GM18519 (cell line): Measurements from ENCODE around the gene SRPK3.
"Not testable (repeated sequence)": the region's sequence is repeated elsewhere in the genome, so short reads cannot be mapped to it uniquely, and the experiment has no call there.

Experiments used
- ATAC-seq: cut with Tn5 transposase; IDR thresholded peaks from one replicate; pipeline ENCODE4 v1.9.1; 2021; ENCODE audit warnings: mild to moderate bottlenecking, moderate library complexity; ENCODE audit not compliant: unreplicated experiment, low FRiP score

The SRPK3 gene

DNA sequence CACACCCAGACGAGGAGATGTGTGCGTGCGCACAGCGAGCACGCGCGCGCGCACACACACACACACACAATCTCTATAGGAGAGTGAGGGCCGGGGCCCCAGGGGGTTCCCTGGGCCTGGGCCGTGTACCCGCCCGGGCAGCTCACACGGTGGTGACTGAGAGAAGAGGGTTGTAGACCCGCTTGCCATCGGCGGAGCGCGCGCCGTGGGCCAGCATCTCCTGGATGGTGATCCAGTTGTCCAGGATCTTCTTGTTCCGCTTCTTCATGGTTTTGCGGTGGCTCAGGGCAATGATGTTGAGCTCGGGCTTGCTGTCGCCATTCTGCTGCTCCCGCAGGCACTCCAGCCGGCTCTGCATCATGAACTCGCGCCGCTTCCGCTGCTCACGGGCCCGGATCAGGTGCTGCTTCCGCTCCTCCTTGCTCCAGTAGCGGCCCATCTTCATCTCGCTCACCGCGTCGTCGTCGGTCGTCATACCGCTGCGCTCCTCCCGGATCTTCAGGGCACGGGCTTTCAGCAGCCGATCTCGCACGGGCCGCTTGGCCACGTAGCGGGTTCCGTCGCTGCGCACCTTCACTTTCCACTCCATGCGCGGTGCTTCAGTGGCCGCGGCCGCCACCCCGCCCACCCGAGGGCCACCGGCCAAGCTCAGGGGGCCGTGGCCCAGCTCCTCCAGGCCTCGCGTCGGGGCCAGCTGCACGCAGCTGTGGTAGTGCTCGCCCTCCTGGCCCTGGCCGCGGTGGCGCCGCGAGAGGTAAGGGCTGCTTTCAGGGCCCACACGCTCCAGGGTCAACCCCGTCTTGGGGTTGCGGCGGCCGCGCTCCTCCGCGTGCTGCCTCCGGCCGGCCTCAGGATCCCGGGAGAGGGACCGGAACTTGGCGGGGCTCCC, 22.6 kb downstream of the SRPK3 start:
- ATAC-seq, result no peak

DNA sequence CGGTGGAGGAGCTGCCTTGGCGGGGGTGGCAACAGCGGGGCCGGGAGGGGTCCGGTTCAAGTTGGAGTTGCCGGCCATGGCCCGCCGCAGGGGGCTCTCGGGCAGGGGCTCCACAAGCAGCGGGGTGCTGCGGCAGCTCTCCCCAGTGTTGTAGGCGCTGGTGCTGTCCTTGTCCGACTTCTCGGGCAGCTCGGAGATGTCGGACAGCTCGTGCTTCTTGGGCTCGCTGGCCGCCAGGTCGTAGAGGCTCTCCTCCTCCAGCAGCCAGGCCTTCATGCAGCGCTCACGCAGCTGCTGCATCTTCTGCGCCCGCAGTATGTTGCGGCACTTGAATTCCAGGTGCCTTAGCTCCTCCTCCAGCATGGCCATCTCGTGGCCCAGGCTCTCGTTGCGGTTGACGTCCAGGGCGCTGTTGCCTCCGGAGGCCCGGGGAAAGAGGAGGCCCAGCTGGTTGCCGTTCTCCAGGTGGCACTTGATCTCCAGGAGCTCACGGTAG, 23.3 kb downstream of the SRPK3 start:
- ATAC-seq, result no peak

DNA sequence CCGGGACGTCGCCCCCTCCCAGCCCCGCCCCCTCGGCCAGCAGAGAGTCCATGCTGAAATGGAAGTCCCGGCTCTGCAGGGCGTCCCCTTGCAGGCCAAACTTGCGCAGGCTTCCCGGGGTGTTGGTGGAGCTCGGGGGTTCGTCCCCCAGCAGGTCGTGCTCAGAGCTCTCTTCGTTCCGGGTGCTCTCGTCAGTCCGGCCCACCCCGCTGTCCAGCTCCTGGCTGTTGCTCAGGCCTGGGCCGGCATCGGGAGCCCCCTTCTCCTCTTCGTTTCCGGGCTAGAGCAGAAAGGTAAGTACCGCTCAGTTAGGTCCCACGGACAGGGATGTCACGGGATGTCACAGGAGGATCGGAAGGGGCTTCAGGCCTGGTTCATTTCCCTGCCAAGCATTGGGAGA, 23.8 kb downstream of the SRPK3 start:
- no peak for ATAC-seq

DNA sequence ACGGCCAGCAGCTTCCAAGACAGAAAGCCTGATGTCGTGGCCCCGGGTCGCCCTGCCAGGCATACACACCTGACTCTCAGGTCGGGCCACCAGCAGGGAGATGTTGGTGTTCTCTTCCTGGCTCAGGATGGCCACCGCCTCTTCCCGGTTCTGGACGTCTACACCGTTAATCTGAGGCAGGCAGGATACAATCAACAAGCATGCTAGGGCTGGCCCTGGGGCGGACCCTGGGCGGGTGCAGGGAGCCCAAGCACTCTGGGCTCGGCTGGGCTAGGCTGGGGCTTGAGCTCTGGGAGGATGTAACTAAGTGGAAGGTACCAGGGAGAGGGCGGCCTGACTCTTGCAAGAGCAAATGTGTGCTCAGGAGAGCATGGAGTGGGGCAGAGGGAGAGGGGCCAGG, 24.6 kb downstream of the SRPK3 start:
- ATAC-seq, result no peak

DNA sequence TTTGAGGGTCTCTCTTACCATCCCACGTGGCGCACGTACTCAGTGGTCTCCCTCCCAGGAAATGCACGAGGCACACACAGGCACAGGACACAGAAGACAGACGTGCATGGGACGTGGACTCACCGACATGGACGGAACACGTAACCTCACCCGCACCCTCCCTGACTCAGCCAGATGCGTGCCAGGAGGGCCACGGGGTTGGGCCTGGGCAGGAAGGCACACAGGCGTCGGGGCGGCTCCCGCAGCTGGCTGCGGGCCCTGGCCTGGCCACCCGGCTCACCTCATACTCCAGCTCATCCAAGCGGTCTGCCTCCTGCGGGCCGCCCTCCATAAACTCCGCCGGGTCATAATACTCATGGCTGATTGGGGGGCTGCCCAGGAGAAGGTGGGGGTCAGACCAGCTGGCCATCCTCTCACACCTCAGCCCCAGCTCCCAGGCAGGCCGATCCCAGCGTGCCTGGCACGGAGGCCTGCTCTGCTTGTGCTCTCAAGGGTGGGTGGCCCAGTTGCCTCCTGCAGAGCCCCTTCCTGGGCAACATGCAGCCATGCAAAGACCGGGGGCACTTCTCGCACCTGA, 26.2 kb downstream of the SRPK3 start:
- ATAC-seq, result no peak

DNA sequence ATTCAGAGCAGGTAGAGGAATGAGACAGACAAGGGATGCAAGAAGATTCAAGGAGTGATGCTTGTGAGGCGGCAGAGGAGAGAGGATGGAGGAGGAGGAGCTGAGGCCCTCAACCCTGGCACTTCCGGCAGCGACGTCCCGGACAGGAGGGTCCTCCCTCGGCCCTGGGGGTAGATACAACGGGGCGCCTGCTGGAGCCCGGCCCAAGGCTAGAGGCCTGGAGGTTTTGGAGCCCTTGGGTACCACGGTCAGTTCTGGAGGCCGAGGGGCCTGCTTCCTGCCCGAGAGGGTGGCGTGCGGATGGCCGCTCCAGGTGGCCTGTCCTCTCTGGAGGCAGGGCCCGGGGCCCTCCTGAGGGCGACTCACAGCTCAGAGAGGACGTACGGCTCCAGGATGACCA, 27.1 kb downstream of the SRPK3 start:
- ATAC-seq, result no peak

DNA sequence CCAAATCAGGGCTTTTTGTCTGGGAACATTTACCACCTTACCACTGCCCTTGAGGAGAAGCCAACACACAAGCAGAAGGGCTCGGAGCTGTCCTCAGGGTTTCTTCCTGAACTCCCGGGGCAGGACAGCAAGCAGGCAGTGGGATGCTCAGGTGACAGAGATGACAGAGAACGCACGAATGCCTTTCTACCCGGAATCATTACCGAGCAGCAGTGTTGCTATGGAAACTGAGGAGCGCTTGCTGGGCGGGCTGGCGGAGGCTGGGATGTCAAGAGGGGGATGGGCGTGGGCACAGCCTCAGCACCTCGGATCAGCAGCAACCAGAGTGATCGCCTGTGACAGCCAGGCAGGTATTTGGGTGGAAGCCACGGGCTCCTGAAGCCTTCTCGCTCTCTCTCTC, 31.4 kb downstream of the SRPK3 start:
- ATAC-seq, result no peak

DNA sequence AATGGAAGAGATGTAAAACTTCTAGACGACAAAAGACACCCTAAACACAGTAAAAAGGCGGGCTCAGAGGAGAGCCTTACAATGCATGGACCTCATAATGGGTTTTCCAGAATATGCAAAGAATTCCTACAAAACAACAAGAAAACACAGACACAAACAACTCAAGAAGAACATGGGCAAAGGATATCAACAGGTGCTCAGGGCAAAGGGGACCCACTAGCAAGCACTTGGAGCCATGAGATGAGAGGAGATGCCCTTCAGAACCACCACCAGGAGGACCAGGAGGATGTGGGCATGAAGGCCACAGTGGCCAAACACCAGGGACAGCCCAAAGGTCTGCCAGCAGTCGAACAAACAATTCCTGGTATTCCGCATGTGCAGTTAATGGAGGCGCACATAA, 32.3 kb downstream of the SRPK3 start:
- ATAC-seq, result no peak

DNA sequence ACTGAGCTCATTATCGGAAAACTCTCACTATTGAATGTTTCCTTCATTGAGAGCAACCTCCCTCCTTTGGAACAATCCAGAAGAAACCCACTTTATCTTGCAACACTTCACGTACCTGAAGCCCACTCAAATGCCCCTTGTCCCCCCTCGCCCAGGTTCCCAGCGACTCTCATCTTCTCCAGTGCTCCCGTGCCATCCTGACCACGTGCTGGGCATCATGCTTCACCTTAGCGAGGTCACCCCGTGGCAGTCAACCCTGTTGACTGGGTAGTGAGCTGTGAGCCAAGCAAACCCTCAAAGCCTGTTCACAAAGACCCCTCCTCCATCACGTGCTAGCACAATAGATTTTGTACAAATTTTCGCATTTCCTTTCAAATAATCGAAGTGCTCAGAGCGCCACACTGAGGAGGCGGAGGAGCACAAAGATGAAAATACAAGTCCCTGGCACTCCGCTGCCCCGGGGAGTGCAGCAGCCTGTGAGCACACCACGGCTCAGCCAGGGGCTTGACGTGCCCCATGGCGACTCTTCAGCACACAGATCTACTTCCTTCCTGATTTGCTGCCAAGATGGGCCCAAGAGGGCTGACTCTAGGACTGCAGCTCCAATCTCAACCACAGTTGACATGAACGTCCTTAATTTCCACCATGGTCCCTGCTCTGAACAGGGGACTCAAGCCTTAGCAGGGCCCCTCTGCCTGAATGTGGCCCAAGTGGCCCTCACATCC, 33.9 kb downstream of the SRPK3 start:
- no peak for ATAC-seq

DNA sequence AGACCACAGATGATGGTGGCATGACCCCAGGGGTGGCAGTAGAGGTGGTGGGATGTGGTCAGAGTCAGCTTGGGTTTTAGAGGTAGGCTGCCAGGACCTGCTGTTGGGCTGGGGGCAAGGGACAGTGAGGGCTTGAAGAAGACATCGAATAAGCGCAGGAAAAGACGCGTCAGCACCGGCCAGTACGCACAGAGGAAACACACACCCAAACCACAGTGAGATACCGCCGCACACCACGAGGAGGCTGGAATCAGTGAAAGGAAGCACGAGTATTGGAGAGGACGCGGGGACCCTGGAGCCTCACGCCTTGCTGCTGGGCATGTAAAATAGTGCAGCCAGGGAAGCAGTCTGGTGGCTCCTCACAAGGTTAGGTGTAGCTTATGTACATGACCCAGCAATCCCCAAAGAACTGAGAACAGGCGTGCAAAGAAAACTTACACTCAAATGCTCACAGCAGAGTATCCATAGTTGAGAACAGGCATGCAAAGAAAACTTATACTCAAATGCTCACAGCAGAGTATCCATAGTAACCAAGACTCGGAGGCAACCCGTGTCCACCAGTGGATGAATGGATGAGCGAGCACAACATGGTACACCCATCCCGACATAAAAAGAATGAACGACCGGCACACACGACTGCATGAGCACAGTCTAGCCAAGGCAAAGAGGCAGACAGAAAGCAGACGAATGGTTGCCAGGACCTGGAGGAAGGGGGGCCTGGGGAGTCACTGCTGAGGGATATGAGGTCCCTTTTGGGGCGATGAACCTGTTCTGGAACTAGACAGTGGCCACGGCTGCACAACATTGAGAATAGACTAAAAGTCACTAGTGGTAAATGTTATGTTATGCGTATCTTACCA, 36.2 kb downstream of the SRPK3 start:
- no peak for ATAC-seq

DNA sequence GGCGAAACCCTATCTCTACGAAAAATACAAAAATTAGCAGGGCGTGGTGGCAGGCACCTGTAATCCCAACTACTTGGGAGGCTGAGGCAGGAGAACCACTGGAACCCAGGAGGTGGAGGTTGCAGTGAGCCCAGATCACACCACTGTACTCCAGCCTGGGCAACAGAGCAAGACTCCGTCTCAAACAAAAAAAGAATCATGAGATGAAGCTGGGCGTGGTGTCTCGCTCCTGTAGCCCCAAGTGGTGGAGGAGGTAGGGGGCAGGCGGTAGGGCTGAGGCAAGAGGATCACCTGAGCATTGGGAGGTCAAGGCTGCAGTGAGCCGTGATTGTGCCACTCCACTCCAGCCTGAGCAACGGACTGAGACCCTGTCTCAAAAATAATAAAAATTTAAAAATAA, 37.2 kb downstream of the SRPK3 start:
- ATAC-seq, result not testable (repeated sequence)

DNA sequence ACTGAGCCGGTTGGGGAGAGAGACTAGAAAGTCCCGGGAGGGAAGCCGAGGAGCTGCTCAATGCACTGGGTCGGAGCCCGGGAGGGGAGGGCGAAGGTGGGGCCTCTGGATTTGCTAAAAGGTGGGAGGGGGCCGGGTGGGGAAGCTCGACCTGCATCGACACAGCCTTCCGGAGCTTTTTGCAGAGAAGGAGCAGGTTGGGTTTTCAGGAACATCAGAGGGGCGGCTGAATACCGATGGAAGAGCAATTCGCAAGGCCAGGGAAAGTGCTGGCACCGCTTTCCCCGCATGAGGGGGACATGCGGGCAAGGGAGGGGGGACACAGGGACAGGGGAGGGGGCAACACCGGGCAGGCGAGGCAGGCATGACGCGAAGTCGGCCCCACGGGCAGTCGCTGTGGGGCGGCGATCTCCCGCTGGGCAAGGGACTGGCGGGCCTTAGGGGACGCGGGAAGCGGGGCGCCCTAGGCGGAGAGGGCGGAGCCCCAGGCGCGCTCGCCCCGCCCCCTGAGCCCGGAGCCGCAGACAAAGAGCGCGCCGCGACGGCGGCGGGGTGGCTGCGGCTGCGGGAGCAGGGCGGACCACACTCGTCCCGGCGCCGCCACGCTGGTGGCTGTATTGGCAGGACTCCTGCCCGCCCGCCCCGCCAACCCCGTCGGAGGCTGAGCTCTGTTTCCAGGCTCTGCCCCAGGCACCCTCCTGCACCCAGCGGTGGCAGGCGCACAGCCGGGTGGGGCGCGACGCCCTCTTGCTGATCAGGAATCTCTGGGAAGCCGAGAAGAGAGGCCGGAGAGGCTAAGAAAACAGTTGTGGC, 37.9 kb downstream of the SRPK3 start:
- ATAC-seq, result no peak

DNA sequence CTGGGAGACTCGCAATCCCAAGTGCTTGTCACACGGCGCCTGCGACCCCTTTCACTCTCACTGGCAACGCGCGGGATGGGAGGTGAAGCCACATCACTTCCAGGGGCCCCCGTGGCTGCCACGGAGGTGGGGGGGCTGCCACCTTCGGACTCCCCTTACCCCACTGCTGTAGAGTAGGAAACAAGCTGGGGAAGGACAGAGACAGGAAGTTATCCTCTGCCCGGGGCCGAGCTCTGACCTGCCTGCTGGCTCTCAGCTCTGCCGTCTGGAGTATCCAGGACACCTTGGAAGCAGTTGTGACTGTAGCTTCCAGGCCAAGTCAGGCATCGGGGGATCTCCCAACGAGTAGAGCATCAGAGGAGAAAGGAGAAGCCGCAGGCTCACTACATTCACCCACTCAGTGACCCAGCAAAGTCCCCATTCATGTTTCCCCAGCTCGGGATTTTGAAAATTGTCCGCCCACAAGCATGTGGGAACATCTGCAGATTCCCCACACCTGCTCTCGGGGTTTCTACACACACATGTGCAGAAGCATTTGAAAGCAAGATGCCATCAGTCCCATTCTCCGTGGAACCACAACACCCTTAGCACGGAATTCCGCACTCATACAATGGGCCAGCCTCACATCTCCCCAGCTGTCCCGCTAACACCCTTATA, 38.7 kb downstream of the SRPK3 start:
- ATAC-seq, result no peak

DNA sequence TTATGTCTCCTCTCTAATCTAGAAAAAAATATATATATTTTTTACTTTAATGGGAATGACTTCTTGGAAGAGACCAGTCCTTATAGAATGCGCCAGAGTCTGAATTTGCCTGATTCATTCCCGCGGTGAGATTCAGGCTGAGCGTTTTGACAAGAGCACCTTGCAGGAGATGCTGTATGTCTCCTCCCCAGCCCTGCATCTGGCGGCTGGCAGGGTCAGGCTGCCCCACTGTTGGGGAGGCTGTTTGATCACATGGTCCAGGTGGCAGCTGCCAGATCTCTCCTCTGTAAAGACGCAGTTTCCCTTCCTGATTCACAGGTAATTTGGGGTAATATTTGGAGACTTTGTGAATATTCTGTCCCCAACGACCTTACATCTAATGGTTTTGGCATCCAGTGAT, 39.8 kb downstream of the SRPK3 start:
- no peak for ATAC-seq

DNA sequence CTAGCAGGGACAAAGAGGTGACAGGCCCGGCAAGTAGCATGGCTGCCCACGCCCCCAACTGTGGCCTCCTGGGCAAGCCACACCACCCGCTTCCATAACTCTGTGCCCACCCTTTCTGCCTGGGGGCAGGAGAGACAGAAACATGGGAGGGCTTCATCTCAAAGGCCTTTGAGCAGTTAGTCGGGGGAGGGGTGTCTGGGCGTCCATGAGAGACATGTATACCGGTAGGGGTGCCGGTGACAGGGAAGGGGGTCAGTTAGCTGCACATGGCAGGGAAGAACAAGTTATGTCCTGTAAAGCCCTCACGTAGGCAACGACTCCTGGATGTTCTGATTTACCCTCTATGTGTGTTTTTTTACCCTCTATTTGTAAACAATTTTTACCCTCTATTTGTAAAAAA, 40.2 kb downstream of the SRPK3 start:
- ATAC-seq, result no peak

DNA sequence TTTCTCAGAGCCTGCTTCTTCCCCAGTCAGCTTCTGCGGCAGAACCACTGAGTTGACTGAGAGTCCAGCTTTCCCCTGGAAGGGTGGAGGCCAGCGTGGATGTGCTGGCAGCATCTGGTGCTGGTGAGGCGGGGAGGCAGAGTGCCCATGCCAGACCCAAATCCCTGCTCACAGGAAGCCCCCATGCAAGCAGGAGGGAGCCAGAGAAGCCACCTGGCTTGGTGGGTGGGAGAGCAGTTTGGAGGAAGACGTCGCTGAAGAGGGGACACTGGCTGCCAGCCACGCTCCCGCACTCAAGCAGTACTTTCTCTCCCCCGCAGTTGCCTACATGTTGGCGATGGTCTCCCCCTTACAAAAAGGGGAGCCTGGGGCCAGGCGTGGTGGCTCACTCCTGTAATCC, 43.5 kb downstream of the SRPK3 start:
- no peak for ATAC-seq

DNA sequence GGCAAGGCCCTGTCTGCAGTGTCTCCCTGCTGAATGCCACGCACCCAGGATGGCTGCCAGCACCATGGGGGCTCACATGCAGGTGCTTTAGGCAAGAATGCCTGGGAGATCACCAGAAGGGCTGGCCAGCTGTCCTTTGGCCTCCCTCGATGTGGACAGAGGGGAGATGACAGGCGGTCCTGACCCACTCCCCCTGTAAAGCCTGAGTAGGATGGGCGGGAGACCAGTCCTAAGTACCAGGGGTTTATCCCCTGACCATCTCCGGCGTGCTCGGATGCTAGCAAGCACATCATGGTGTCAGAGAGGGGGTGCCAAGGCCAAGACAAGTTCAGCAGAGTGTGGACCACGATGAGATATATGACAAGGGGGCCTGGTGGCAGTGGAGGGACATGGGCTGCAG, 44.2 kb downstream of the SRPK3 start:
- no peak for ATAC-seq

DNA sequence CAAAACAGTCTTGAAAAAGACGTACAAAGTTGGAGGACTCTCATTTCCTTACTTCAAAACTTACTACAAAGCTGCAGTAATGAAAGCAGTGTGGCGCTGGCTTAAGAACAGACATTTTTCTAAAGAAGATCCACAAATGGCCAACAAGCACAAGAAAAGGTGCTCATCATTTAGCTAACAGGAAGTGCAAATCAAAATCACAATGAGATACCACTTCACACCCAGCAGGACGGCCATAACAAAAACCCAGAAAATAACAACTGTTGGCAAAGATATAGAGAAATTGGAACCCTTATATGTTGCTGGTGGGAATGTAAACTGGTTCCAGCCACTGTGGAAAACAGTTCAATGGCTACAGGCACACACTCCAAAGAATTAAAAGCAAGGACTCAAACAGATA, 46.2 kb downstream of the SRPK3 start:
- ATAC-seq, result no peak

DNA sequence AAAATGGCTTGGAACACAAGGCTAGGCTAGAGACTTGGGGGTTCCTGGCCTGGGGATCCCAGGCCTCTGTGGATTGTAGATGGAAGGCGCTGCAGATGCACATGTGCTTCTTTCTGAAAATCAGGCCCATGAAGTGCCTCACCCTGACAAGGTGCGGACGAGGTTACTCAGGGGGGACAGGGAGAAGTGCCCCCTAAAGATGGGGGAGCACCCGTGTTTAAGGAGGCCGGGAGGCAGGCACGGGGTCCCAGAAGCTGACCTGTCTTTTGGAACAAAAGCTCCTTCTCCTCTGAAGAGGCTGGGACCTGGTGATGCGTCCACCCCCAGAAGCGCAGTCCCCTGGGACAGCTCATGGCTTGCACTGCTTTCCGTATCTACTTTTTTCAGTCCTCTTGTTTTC, 47.1 kb downstream of the SRPK3 start:
- ATAC-seq, result no peak
